HG03457 (cell line): ENCODE measurements around the gene UMPS.

Source experiments
- ATAC-seq: cut with Tn5 transposase; IDR thresholded peaks from one replicate; pipeline ENCODE4 v1.9.1; 2021; ENCODE audit warnings: moderate number of reproducible peaks; ENCODE audit not compliant: unreplicated experiment

Gene UMPS

GRCh38 chr3:124762661-124763011 lies 32.4 kb downstream of the UMPS start:
- no peak for ATAC-seq

- no peak for ATAC-seq
These were observed 33.0 kb downstream of the UMPS start for GRCh38 chr3:124763206-124763605.

- no peak for ATAC-seq
These were observed 33.5 kb downstream of the UMPS start for GRCh38 chr3:124763644-124764358.

- no peak for ATAC-seq
These were observed 34.5 kb downstream of the UMPS start for GRCh38 chr3:124764746-124765145.

- ATAC-seq: no peak
These were observed 35.1 kb downstream of the UMPS start for GRCh38 chr3:124765197-124765840.

- no peak for ATAC-seq
These were observed 36.2 kb downstream of the UMPS start for GRCh38 chr3:124766113-124767095.

- ATAC-seq: no peak
These were observed 37.0 kb downstream of the UMPS start for GRCh38 chr3:124767264-124767663.

- ATAC-seq: no peak
These were observed 37.4 kb downstream of the UMPS start for GRCh38 chr3:124767691-124768090.

GRCh38 chr3:124768812-124769211 lies 38.6 kb downstream of the UMPS start:
- no peak for ATAC-seq

GRCh38 chr3:124769462-124769861 lies 39.2 kb downstream of the UMPS start:
- no peak for ATAC-seq

GRCh38 chr3:124770336-124771082 lies 40.3 kb downstream of the UMPS start:
- ATAC-seq: no peak

GRCh38 chr3:124771083-124771445 lies 40.8 kb downstream of the UMPS start:
- ATAC-seq: no peak

- ATAC-seq: no peak
These were observed 42.0 kb downstream of the UMPS start for GRCh38 chr3:124772081-124772831.

GRCh38 chr3:124773351-124774326 lies 43.4 kb downstream of the UMPS start:
- ATAC-seq: no peak

- no peak for ATAC-seq
These were observed 44.1 kb downstream of the UMPS start for GRCh38 chr3:124774327-124774718.

GRCh38 chr3:124774841-124775402 lies 44.7 kb downstream of the UMPS start:
- ATAC-seq: no peak

GRCh38 chr3:124775877-124776276 lies 45.6 kb downstream of the UMPS start:
- ATAC-seq: no peak

GRCh38 chr3:124776856-124777255 lies 46.6 kb downstream of the UMPS start:
- no peak for ATAC-seq
